ENCODE results near the gene KCNG2. TPM values are rescaled to one million over a fixed set of nuclear protein-coding genes. Genes with fewer than 3 reads are reported as not detected.

Gene KCNG2
- total and polyA plus RNA-seq, 2 of the 4 experiments (the other 2 are of a cell fraction), result not detected

DNA sequence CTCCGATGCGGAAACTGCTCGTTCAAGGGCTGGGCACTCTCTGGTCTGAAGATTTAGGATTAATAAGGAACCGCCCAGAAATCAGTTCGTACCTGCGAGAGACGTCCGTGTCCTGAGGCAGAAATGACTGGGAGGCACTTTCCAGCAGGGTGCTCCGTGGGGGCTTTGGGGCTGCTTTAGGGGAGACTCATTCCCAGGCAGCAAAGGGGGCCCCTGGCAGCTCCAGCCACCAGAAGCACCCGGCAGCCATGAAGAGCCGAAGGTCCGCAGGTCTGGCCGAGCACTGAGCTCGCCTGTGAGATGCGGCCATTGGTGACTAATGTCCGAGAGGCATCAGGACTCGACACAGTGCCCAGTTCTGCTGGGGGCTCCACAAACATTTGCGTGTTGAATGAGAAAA is 20.9 kb downstream of the KCNG2 start:
- Histone ChIP-seq H3K9me3 (ENCODE audit: control insufficient read depth, insufficient read depth, low read length) (no peaks in the 10 kb centered on the region), H3K79me1 (ENCODE audit: low read depth in 1 of 2, low read length in 2 of 2) (no peaks in the 10 kb centered on the region), H3K36me3 (ENCODE audit: control insufficient read depth, insufficient read depth, low read length) (no peaks in the 10 kb centered on the region), H3K9ac (ENCODE audit: low read depth, low read length) (no peak overlapping the region), H3K9me1 (ENCODE audit: insufficient read depth, low read length) (no peaks in the 10 kb centered on the region; the same call in 1 of the 2 replicates), H3K23ac (ENCODE audit: low read depth, low read length) (no peak overlapping the region), H3K27ac (ENCODE audit: insufficient read depth, low read length) (no peak overlapping the region), H3K4me3 (ENCODE audit: insufficient read depth, low read depth, low read length) (no peak overlapping the region), H4K5ac (ENCODE audit: low read depth, low read length) (no peak overlapping the region), H3K56ac (ENCODE audit: extremely low read depth, insufficient read depth, low read length) (no peak overlapping the region), H3K27me3 (ENCODE audit: control insufficient read depth, insufficient read depth, low read length) (peaks cover 8% of the 10 kb centered on the region), H3K4me2 (ENCODE audit: low read depth, low read length) (no peak overlapping the region), H2AK9ac (replicated peaks; ENCODE audit: low read depth, low read length, poor library complexity) (no peak overlapping the region), H3K4me1 (ENCODE audit: control insufficient read depth, insufficient read depth, low read length) (peaks cover 2% of the 10 kb centered on the region; the same call in 1 of the 2 replicates), H4K91ac (ENCODE audit: insufficient read depth, low read depth, low read length) (no peak overlapping the region), H2BK20ac (ENCODE audit: low read depth, low read length) (no peak overlapping the region), H2AK5ac (ENCODE audit: low read depth, low read length) (no peak overlapping the region), H2BK15ac (ENCODE audit: low read depth, low read length) (no peak overlapping the region), H4K8ac (ENCODE audit: low read depth in 2 of 2, low read length in 2 of 2) (no peak overlapping the region), H2AFZ (replicated peaks; ENCODE audit: low read length, poor library complexity) (no peak overlapping the region), H2BK120ac (ENCODE audit: low read depth, low read length) (no peak overlapping the region), H4K20me1 (ENCODE audit: insufficient read depth, low read length) (no peaks in the 10 kb centered on the region), H3K4ac (ENCODE audit: low read depth, low read length) (no peak overlapping the region), H3K14ac (replicated peaks; ENCODE audit: low read depth, low read length) (no peak overlapping the region), H2BK5ac (ENCODE audit: low read depth, low read length, poor library complexity, severe bottlenecking) (no peak overlapping the region), H3K18ac (ENCODE audit: low read depth, low read length) (no peak overlapping the region)
- no peak for DNase-seq
- POLR2A ChIA-PET (ENCODE audit: unreplicated experiment), result no interaction called here
- intact Hi-C loops (cut with micrococcal nuclease) (no loop called here), in situ Hi-C loops (cut with MboI; ENCODE audit: low sequenced_read_pairs) (no loop called here), dilution Hi-C loops (cut with HindIII; ENCODE audit: low sequenced_read_pairs, unreplicated experiment) (no loop called here)
- CTCF ChIA-PET, result no interaction called here
- BruUV-seq (replicated peaks), result no TSS peak
- TF ChIP-seq CHD1 (IDR thresholded peaks at IDR 0.05; ENCODE audit: low read depth, low read length) (no peak), MAZ (IDR thresholded peaks at IDR 0.05; ENCODE audit: borderline replicate concordance, low read depth, low read length) (no peak), RFX5 (IDR thresholded peaks at IDR 0.05; ENCODE audit: low read depth, low read length) (no peak), RCOR1 (IDR thresholded peaks at IDR 0.05; ENCODE audit: insufficient replicate concordance, low read length) (no peak), FOS (IDR thresholded peaks at IDR 0.05; ENCODE audit: low read depth, low read length) (no peak), POLR2A (IDR thresholded peaks at IDR 0.05; ENCODE audit: low read depth, low read length) (no peak), NFE2L2 (IDR thresholded peaks at IDR 0.05; ENCODE audit: low read depth, low read length) (no peak), CEBPB (IDR thresholded peaks at IDR 0.05; ENCODE audit: low read depth, low read length) (no peak), MXI1 (IDR thresholded peaks at IDR 0.05; ENCODE audit: borderline replicate concordance, low read depth, low read length) (no peak), RAD21 (IDR thresholded peaks at IDR 0.05; ENCODE audit: low read length) (no peak), BHLHE40 (IDR thresholded peaks at IDR 0.05; ENCODE audit: low read depth, low read length) (no peak), SMC3 (IDR thresholded peaks at IDR 0.05; ENCODE audit: low read depth, low read length) (no peak)
- TF ChIP-seq, protein P1, sequence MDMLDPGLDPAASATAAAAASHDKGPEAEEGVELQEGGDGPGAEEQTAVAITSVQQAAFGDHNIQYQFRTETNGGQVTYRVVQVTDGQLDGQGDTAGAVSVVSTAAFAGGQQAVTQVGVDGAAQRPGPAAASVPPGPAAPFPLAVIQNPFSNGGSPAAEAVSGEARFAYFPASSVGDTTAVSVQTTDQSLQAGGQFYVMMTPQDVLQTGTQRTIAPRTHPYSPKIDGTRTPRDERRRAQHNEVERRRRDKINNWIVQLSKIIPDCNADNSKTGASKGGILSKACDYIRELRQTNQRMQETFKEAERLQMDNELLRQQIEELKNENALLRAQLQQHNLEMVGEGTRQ (IDR thresholded peaks at IDR 0.05; ENCODE audit: low read depth, low read length), result no peak
- TF ChIP-seq, protein P2, sequence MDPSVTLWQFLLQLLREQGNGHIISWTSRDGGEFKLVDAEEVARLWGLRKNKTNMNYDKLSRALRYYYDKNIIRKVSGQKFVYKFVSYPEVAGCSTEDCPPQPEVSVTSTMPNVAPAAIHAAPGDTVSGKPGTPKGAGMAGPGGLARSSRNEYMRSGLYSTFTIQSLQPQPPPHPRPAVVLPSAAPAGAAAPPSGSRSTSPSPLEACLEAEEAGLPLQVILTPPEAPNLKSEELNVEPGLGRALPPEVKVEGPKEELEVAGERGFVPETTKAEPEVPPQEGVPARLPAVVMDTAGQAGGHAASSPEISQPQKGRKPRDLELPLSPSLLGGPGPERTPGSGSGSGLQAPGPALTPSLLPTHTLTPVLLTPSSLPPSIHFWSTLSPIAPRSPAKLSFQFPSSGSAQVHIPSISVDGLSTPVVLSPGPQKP (IDR thresholded peaks at IDR 0.05; ENCODE audit: borderline replicate concordance, low read depth, low read length), result no peak
- TF ChIP-seq, protein P3, sequence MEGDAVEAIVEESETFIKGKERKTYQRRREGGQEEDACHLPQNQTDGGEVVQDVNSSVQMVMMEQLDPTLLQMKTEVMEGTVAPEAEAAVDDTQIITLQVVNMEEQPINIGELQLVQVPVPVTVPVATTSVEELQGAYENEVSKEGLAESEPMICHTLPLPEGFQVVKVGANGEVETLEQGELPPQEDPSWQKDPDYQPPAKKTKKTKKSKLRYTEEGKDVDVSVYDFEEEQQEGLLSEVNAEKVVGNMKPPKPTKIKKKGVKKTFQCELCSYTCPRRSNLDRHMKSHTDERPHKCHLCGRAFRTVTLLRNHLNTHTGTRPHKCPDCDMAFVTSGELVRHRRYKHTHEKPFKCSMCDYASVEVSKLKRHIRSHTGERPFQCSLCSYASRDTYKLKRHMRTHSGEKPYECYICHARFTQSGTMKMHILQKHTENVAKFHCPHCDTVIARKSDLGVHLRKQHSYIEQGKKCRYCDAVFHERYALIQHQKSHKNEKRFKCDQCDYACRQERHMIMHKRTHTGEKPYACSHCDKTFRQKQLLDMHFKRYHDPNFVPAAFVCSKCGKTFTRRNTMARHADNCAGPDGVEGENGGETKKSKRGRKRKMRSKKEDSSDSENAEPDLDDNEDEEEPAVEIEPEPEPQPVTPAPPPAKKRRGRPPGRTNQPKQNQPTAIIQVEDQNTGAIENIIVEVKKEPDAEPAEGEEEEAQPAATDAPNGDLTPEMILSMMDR (conservative IDR thresholded peaks at IDR 0.05; ENCODE audit: low read depth, low read length), result no peak
- WGBS, 2 experiments (ENCODE audit: extremely low coverage in 2 of 2, insufficient read length in 1 of 2), result 86% methylated on average over 10 of the region's 18 CpGs; no CpG with 5 or more reads in 1 of the 2 experiments
- no peak for ATAC-seq (ENCODE audit: low read depth)

Data from IMR-90 (cell line).